Muscle of leg (tissue), 11 donors: ENCODE data around the gene SREBF1. TPM values are rescaled to one million over a fixed set of nuclear protein-coding genes. Genes with fewer than 3 reads are reported as not detected.

Source experiments
- DNase-seq: peaks from one replicate; pipeline ENCODE4 v3.0.0; 2013
- H3K27ac ChIP-seq: one replicate; pipeline ENCODE4 v1.5.1; 2013; ENCODE audit warnings: mild to moderate bottlenecking, low read length, control low read depth
- H3K27me3 ChIP-seq: one replicate; pipeline ENCODE4 v1.6.1; 2013; ENCODE audit warnings: low read length; ENCODE audit not compliant: control insufficient read depth, insufficient read depth
- H3K36me3 ChIP-seq: one replicate; pipeline ENCODE4 v1.6.1; 2013; ENCODE audit warnings: low read length; ENCODE audit not compliant: control insufficient read depth, insufficient read depth
- H3K4me1 ChIP-seq: one replicate; pipeline ENCODE4 v1.6.1; 2013; ENCODE audit warnings: low read length; ENCODE audit not compliant: control insufficient read depth, insufficient read depth
- H3K4me3 ChIP-seq: one replicate; pipeline ENCODE4 v1.5.1; 2013; ENCODE audit warnings: low read length, control low read depth
- H3K9me3 ChIP-seq: replicated peaks from 2 replicates; pipeline ENCODE4 v1.6.1; 2013; ENCODE audit warnings: low read depth, low read length; ENCODE audit not compliant: control insufficient read depth
- WGBS: methylation state at CpG from one replicate; pipeline ENCODE4 v1.1.5; 2013; ENCODE audit warnings: missing lambda C conversion rate; ENCODE audit not compliant: insufficient coverage; 5-methylcytosine and 5-hydroxymethylcytosine counted together
- polyA plus RNA-seq, 8 donors: library from polyadenylated mRNA; unstranded; fragments of 120-200 nt; gene quantifications; one replicate each; pipeline versions ENCODE4 v1.2.1 to v1.2.3, GENCODE V29; 2013; ENCODE audit warnings: inconsistent platforms in 1 of 8, low replicate concordance in 1 of 8; ENCODE audit not compliant: insufficient read length in 8 of 8, insufficient read depth in 1 of 8
- total RNA-seq: library from RNA; stranded (reverse); fragments of 120-200 nt; gene quantifications from one replicate; pipeline ENCODE4 v1.2.4, GENCODE V29; 2013

SREBF1 gene
- total and polyA plus RNA-seq, 9 donors: 16.1 to 48.7 (median 33.4) TPM

- DNase-seq: no peak
- 53% methylated on average over 9 of the region's 9 CpGs for WGBS
- H3K4me1 ChIP-seq: peaks cover 34% of the 10 kb centered on the region
- peaks cover 44% of the 10 kb centered on the region for H3K36me3 ChIP-seq
- no peaks in the 10 kb centered on the region for H3K27me3 ChIP-seq
- H3K4me3 ChIP-seq: no peak overlapping the region
- no peaks in the 10 kb centered on the region for H3K9me3 ChIP-seq
- H3K27ac ChIP-seq: peak overlapping the region; percentile 7
These were observed 31.2 kb downstream of the SREBF1 start for GRCh38 chr17:17805575-17805974.

- Histone ChIP-seq H3K27ac (no peak overlapping the region), H3K9me3 (no peaks in the 10 kb centered on the region), H3K4me1 (peaks cover 31% of the 10 kb centered on the region), H3K27me3 (no peaks in the 10 kb centered on the region), H3K4me3 (no peak overlapping the region), H3K36me3 (peaks cover 52% of the 10 kb centered on the region)
- 86% methylated on average over 1 of the region's 3 CpGs for WGBS
- no peak for DNase-seq
These were observed 32.8 kb downstream of the SREBF1 start for GRCh38 chr17:17804007-17804406.

DNA sequence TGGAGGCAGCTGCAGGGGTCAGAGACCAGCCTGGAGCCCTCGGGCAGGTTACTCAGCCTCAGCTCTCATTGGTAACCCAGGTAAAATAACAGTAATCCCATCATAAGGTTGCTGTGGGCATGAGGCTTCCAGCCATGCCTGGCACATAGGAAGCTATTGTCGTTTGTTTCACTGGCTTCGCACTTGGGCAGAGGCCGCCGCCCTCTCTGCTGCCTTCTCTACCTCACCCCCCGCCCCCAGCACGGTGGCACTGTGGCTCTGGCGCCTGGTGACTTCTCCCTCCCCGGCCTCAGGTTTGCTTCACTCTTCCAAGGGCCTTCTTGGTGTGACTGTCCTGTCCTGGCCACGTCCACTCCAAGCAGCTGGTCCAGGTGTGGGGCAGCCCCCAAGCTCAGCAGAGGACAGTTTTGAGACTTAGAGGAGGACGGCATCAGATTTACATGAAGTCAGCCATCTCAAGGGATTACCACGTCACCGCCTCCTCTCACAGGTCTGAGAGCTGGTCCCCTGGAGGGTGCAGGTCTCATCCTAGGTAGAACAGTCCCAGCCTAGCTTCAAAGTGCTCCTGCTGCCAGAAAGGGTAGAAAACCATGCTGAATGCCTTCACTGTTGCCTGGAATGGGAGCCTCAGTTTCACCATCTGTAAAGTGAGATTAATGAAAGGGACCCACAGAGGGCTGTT lies 34.8 kb downstream of the SREBF1 start:
- H3K4me3 ChIP-seq: no peak overlapping the region
- H3K9me3 ChIP-seq: no peaks in the 10 kb centered on the region
- 84% methylated on average over 12 of the region's 13 CpGs for WGBS
- DNase-seq: no peak
- peaks cover 24% of the 10 kb centered on the region for H3K4me1 ChIP-seq
- no peak overlapping the region for H3K27ac ChIP-seq
- no peaks in the 10 kb centered on the region for H3K27me3 ChIP-seq
- H3K36me3 ChIP-seq: peaks cover 70% of the 10 kb centered on the region

GRCh38 chr17:17800504-17801021 lies 36.2 kb downstream of the SREBF1 start:
- DNase-seq: no peak
- Histone ChIP-seq H3K9me3 (no peaks in the 10 kb centered on the region), H3K4me1 (peaks cover 13% of the 10 kb centered on the region), H3K27ac (no peak overlapping the region), H3K36me3 (peaks cover 74% of the 10 kb centered on the region), H3K27me3 (no peaks in the 10 kb centered on the region), H3K4me3 (no peak overlapping the region)
- 84% methylated on average over 8 of the region's 12 CpGs for WGBS

- Histone ChIP-seq H3K4me1 (peaks cover 8% of the 10 kb centered on the region), H3K36me3 (peaks cover 80% of the 10 kb centered on the region), H3K9me3 (no peaks in the 10 kb centered on the region), H3K27ac (no peak overlapping the region), H3K27me3 (no peaks in the 10 kb centered on the region), H3K4me3 (no peak overlapping the region)
- WGBS: 77% methylated on average over 11 of the region's 16 CpGs
- DNase-seq: no peak
These were observed 38.1 kb downstream of the SREBF1 start for GRCh38 chr17:17798573-17799255.

- H3K36me3 ChIP-seq: peaks cover 81% of the 10 kb centered on the region
- H3K4me1 ChIP-seq: peaks cover 12% of the 10 kb centered on the region
- H3K4me3 ChIP-seq: no peak overlapping the region
- 89% methylated on average over 23 of the region's 25 CpGs for WGBS
- H3K27me3 ChIP-seq: no peaks in the 10 kb centered on the region
- no peak overlapping the region for H3K27ac ChIP-seq
- no peak for DNase-seq
- no peaks in the 10 kb centered on the region for H3K9me3 ChIP-seq
These were observed 38.7 kb downstream of the SREBF1 start for GRCh38 chr17:17798010-17798556.

GRCh38 chr17:17797119-17797809 lies 39.5 kb downstream of the SREBF1 start:
- WGBS: 84% methylated on average over 28 of the region's 30 CpGs
- no peak overlapping the region for H3K27ac ChIP-seq
- H3K4me1 ChIP-seq: peaks cover 21% of the 10 kb centered on the region
- H3K27me3 ChIP-seq: no peaks in the 10 kb centered on the region
- H3K9me3 ChIP-seq: no peaks in the 10 kb centered on the region
- H3K36me3 ChIP-seq: peaks cover 79% of the 10 kb centered on the region
- no peak for DNase-seq
- H3K4me3 ChIP-seq: no peak overlapping the region

- Histone ChIP-seq H3K4me3 (no peak overlapping the region), H3K27me3 (no peaks in the 10 kb centered on the region), H3K36me3 (peaks cover 77% of the 10 kb centered on the region), H3K9me3 (no peaks in the 10 kb centered on the region), H3K27ac (no peak overlapping the region), H3K4me1 (peaks cover 26% of the 10 kb centered on the region)
- WGBS: 93% methylated on average over 11 of the region's 13 CpGs
- no peak for DNase-seq
These were observed 40.1 kb downstream of the SREBF1 start for GRCh38 chr17:17796787-17797061.

- DNase-seq: no peak
- Histone ChIP-seq H3K27ac (no peak overlapping the region), H3K4me3 (no peak overlapping the region), H3K27me3 (no peaks in the 10 kb centered on the region), H3K9me3 (no peaks in the 10 kb centered on the region), H3K4me1 (peaks cover 32% of the 10 kb centered on the region), H3K36me3 (peaks cover 72% of the 10 kb centered on the region)
- WGBS: 95% methylated on average over 30 of the region's 40 CpGs
These were observed 40.6 kb downstream of the SREBF1 start for GRCh38 chr17:17795946-17796786.
